IPS-18a (cell line): ENCODE data around the gene CERS5.

Source experiments
- H3K27ac ChIP-seq: one replicate; pipeline ENCODE4 v1.5.1; 2013; ENCODE audit warnings: low read length
- H3K27me3 ChIP-seq: one replicate; pipeline ENCODE4 v1.6.1; 2013; ENCODE audit warnings: mild to moderate bottlenecking, low read length; ENCODE audit not compliant: control insufficient read depth, insufficient read depth
- H3K36me3 ChIP-seq: one replicate; pipeline ENCODE4 v1.6.1; 2013; ENCODE audit warnings: low read depth, low read length; ENCODE audit not compliant: control insufficient read depth
- H3K4me1 ChIP-seq: one replicate; pipeline ENCODE4 v1.6.1; 2013; ENCODE audit warnings: low read depth, low read length; ENCODE audit not compliant: control insufficient read depth
- H3K4me3 ChIP-seq: one replicate; pipeline ENCODE4 v1.5.1; 2013; ENCODE audit warnings: low read length
- H3K9ac ChIP-seq: one replicate; pipeline ENCODE4 v1.6.1; 2013; ENCODE audit warnings: mild to moderate bottlenecking, low read length, moderate library complexity
- H3K9me3 ChIP-seq: one replicate; pipeline ENCODE4 v1.6.1; 2013; ENCODE audit warnings: low read depth, low read length; ENCODE audit not compliant: control insufficient read depth

CERS5 gene, protein sequence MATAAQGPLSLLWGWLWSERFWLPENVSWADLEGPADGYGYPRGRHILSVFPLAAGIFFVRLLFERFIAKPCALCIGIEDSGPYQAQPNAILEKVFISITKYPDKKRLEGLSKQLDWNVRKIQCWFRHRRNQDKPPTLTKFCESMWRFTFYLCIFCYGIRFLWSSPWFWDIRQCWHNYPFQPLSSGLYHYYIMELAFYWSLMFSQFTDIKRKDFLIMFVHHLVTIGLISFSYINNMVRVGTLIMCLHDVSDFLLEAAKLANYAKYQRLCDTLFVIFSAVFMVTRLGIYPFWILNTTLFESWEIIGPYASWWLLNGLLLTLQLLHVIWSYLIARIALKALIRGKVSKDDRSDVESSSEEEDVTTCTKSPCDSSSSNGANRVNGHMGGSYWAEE

DNA sequence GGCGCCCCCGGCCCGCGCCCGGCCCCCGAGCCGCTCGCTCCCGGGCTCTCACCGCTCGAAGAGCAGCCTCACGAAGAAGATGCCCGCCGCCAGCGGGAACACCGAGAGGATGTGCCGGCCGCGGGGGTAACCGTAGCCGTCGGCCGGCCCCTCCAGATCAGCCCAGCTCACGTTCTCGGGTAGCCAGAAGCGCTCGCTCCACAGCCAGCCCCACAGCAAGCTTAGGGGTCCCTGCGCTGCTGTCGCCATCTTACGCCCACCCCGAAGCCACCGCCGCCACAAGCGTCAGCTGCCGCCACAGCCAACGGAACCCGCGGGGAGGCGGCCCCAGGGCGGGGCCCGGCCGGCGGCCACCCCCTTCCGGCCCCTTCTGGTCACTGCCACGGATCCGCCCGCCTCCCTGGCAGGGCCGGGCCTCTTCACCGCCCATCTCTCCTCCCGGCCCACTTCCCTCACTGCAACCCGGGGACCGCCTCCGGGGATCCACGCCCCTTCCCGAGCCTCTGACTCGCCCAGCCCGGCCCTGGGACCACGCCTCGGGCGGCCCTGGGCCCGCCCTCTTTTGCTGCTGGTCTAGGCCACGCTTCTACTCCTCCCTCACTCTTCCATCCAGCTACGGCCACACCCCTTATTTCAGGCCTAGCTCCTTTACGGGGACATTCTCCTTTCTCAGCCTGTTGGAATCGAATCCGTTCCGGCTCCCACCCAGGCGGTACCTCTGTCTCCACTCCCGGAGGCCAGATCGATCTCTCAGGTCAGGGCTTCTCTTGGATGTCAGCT is at the start of gene CERS5:
CERS5 (minus strand) TSS at position 321 of the 780 bp plus-strand sequence; CDS start at position 249, 72 bp downstream.
- Histone ChIP-seq H3K9ac (peak within 1 kb of the TSS; percentile 71), H3K27me3 (no peaks in the 10 kb centered on the region), H3K36me3 (no peaks in the 10 kb centered on the region), H3K9me3 (no peaks in the 10 kb centered on the region), H3K27ac (peak within 1 kb of the TSS; percentile 61), H3K4me3 (peak within 1 kb of the TSS; percentile 72), H3K4me1 (peaks cover 4% of the 10 kb centered on the region)

DNA sequence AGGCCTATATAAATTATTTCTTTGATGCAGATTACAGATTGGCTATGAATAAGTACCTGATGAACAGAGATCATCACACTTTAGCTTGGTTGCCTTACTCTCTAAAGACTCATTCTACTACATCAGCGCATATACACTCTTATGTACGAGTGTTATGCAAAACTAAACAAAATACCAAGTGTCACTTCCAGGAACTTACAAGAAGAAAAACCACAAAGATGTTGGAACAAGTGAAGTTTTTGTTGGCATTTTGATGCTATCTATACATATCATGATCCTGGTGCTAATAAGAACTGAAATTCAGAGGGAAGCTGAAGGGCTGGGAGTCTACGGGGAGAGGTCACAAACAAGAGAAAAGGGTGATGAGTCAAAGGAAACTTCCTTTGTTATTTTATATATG is 47.9 kb upstream of the CERS5 start:
- Histone ChIP-seq H3K4me3 (no peak overlapping the region), H3K27ac (no peak overlapping the region), H3K4me1 (no peaks in the 10 kb centered on the region), H3K9ac (no peak overlapping the region), H3K9me3 (no peaks in the 10 kb centered on the region), H3K36me3 (no peaks in the 10 kb centered on the region), H3K27me3 (no peaks in the 10 kb centered on the region)

DNA sequence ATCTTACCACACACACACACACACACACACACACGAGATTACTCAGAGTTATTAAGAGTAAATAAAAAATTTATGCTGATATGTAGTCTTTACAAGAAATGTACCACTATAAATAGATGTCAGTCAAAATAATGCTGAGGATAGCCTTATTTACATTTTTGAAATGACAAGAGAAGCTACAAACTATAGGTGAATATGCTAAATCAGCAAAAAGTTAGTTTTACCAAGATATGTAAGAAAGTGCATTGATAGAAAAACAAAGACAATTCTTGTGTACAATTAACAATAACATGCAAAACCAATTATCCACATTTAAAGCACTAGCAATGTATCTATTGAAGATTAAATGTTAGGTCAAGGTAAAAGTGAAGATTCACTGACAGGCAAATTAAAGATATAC is 46.8 kb upstream of the CERS5 start:
- H3K4me3 ChIP-seq = no peak overlapping the region
- no peaks in the 10 kb centered on the region for H3K36me3 ChIP-seq
- H3K9ac ChIP-seq = no peak overlapping the region
- no peaks in the 10 kb centered on the region for H3K27me3 ChIP-seq
- H3K9me3 ChIP-seq = no peaks in the 10 kb centered on the region
- H3K27ac ChIP-seq = no peak overlapping the region
- H3K4me1 ChIP-seq = no peaks in the 10 kb centered on the region

DNA sequence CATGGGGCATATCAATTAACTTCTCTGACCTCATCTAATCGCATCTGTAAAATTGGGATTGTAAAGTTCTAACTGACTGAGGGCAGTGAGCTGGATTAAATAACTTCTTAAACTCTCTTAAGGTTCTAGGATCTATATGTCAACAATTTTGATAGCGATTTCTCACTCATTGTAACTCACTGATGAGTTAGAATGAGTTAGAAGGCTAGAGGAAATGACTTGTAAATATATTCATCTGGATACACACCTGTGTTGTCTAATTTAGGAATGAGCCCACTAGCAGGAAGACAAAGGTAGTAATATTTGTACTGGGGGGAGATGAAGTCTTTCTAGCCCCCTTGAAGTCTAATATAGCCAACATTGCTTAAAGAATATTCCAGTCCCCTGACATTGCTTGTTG is 46.3 kb upstream of the CERS5 start:
- H3K4me1 ChIP-seq = no peaks in the 10 kb centered on the region

DNA sequence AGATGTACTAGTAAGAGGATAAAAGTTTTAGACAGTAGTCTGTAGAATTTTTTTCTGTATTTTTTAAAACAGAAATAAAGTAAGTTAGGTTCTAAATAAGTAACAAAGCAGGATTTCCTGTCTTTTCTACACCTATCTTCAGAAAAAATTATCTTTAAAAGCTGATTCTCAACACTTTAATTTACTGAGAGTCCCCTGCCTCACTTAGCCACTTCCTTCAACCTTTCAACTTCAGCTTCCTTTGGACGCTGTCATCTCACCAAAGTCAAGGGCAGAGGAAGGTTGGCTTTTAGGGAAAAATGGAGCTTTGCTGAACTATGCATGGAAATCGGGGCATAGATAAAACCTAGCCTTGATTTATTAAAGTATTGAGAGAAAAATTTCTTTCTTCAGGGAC is 44.9 kb upstream of the CERS5 start:
- Histone ChIP-seq H3K9me3 (no peaks in the 10 kb centered on the region), H3K4me1 (no peaks in the 10 kb centered on the region), H3K27me3 (no peaks in the 10 kb centered on the region), H3K27ac (no peak overlapping the region), H3K36me3 (no peaks in the 10 kb centered on the region), H3K9ac (no peak overlapping the region), H3K4me3 (no peak overlapping the region)

More for the DNA sequence above, 46.3 kb upstream of the CERS5 start:
- no peak overlapping the region for H3K4me3 ChIP-seq
- H3K36me3 ChIP-seq = no peaks in the 10 kb centered on the region
- no peaks in the 10 kb centered on the region for H3K9me3 ChIP-seq
- no peaks in the 10 kb centered on the region for H3K27me3 ChIP-seq
- H3K9ac ChIP-seq = no peak overlapping the region
- H3K27ac ChIP-seq = no peak overlapping the region

DNA sequence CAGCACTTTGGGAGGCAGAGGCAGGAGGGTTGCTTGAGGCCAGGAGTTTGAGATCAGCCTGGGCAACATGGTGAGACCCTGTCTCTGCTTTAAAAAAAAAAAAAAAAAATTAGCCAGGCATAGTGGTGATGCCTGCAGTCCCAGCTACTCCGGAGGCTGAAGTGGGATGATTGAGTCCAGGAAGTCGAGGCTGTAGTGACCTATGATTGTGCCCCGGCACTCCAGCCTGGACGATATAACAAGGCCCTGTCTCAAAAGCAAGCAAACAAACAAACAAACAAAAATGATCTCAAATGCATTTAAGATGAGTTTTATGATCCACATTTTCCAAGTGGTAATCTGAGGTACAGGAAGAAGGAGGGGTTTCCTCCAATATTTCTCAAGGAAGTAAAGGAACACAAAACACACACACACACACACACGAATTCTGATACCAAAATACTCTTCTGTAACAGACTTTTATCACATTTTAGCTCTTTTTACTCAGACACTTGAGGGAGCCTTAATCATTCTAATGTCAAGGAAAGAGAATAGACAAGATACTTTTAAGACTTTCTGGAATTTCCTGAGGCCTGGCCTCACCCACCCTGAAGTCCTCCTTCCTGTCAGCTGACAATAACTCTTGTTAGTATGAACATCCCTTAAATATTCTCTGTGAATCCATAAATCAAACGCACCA is 44.4 kb upstream of the CERS5 start:
- Histone ChIP-seq H3K4me3 (no peak overlapping the region), H3K36me3 (no peaks in the 10 kb centered on the region), H3K4me1 (no peaks in the 10 kb centered on the region), H3K27ac (no peak overlapping the region), H3K9ac (no peak overlapping the region), H3K27me3 (no peaks in the 10 kb centered on the region), H3K9me3 (no peaks in the 10 kb centered on the region)

DNA sequence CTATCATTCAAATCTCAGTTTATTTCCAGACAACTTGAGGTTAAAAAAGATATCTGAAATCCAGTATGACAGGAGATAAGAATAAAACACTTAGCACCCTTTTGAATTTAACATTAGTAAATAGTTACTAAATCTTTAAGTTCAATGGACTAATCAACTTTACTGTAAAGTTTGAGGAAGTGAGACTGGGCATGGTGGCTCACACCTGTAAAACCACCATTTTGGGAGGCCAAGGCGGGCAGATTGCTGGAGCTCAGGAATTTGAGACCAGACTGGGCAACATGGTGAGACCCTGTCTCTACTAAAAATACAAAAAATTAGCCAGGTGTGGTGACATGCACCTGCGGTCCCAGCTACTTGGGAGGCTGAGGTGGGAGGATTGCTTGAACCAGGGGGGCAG is 40.3 kb upstream of the CERS5 start:
- Histone ChIP-seq H3K4me3 (no peak overlapping the region), H3K4me1 (peaks cover 3% of the 10 kb centered on the region), H3K9me3 (no peaks in the 10 kb centered on the region), H3K27me3 (no peaks in the 10 kb centered on the region), H3K36me3 (peaks cover 23% of the 10 kb centered on the region), H3K27ac (no peak overlapping the region), H3K9ac (no peak overlapping the region)

DNA sequence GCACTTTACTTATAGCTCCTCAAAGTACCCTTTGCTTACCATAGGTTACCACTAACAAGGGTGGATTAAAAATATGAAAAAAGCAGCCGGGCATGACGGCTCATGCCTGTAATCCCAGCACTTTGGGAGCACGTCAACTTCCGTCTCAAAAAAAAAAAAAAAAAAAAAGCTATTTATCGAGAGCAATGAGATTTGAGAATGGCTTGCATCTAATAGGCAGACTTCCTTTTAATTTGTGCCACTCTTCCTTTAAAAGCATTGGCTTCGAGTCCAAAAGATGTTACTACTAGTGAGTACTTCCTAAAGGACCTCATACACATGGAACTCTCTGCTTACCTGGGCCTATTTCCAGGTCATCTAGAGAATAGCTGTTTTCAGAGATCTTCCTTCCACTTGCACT is 38.5 kb upstream of the CERS5 start:
- peaks cover 28% of the 10 kb centered on the region for H3K36me3 ChIP-seq

DNA sequence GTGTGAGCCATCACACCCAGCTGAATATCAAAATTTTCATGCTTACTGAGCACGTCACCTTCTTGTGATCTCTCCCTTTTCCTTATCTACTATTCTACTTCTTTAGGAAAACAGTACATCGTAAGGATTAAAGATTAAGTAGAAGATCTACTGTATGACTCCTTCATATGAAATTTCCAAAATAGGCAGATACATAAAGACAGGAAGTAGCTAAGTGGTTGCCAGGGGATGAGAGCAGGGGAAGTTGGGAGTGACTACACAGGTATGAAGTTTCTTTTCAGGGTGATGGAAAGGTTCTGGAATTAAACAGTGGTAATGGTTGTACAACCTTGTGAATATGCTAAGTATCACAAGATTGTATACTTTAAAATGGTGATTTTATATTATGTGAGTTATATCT is 36.5 kb upstream of the CERS5 start:
- H3K4me1 ChIP-seq = peaks cover 4% of the 10 kb centered on the region
- no peaks in the 10 kb centered on the region for H3K27me3 ChIP-seq
- H3K36me3 ChIP-seq = peaks cover 39% of the 10 kb centered on the region
- H3K27ac ChIP-seq = no peak overlapping the region
- H3K9me3 ChIP-seq = no peaks in the 10 kb centered on the region
- H3K4me3 ChIP-seq = no peak overlapping the region
- no peak overlapping the region for H3K9ac ChIP-seq

More for the DNA sequence above, 38.5 kb upstream of the CERS5 start:
- H3K27ac ChIP-seq = no peak overlapping the region
- no peak overlapping the region for H3K9ac ChIP-seq
- H3K9me3 ChIP-seq = no peaks in the 10 kb centered on the region
- H3K4me1 ChIP-seq = peaks cover 4% of the 10 kb centered on the region
- H3K4me3 ChIP-seq = no peak overlapping the region
- H3K27me3 ChIP-seq = no peaks in the 10 kb centered on the region

DNA sequence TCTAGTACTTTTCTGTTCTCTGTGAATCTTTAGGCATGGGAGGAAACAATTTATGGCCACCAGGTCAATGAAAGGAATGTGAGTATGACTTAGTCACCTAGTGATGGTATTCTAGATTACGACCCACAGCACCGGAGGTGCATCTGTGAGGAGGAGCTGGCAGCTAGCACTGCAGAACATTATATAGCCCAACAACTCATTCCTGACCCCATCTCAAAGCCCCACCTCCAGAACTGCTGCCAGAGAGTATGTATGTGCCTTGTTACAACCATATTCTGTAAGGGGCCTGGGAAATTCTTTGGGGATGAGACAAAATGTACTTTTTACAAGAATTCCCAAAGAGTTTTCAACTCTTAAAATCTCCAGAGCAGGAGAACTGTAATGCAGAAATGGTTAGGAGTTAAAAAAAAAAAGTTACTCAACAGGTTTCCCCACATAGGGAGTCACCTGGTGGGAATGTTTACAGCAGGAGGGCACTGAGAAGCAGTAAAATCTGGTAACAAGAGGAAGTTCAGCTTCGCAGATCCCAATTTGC is 34.9 kb upstream of the CERS5 start:
- Histone ChIP-seq H3K9ac (no peak overlapping the region), H3K27me3 (no peaks in the 10 kb centered on the region), H3K27ac (peak overlapping the region; percentile 15), H3K4me1 (peaks cover 4% of the 10 kb centered on the region), H3K36me3 (peaks cover 52% of the 10 kb centered on the region), H3K9me3 (no peaks in the 10 kb centered on the region), H3K4me3 (no peak overlapping the region)

DNA sequence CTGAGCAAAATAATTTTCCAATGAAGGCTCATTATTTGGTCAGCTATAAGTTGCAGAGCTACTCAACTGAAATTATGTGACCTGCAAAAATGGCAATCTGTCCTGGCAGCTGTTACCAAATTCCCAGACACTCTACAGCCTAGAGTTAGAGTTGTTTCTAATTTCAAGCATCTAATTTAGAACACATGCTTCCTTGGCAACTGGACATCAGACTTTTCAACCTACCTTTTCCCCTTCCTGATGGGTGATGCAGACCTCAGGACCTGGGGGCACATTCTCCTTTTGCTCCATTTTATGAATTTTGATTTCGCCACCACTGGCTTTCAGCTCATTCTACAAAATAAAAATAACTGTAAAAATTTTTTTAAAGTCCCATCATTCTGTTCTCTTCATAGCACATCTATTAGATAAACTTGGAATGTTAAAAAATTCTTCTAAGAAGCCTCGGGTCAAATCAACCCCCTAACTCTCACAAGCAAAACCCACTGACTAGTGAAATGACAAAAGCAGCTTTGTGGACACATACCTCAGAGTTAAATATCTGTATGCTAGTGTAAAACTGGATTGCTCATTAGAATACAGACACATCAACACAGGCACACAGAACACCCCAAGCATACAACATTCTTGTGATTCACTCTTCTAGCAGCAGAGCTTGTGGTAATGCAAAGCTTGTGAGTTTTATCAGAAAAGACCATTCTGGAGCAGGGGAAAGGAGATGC is 33.5 kb upstream of the CERS5 start:
- no peak overlapping the region for H3K4me3 ChIP-seq
- H3K9me3 ChIP-seq = no peaks in the 10 kb centered on the region
- peaks cover 51% of the 10 kb centered on the region for H3K36me3 ChIP-seq
- H3K9ac ChIP-seq = no peak overlapping the region
- no peaks in the 10 kb centered on the region for H3K27me3 ChIP-seq
- H3K4me1 ChIP-seq = peaks cover 4% of the 10 kb centered on the region
- H3K27ac ChIP-seq = no peak overlapping the region
